NCI-H524 treated with DMSO at 0.1 percent for 48 hours (cell line): ENCODE measurements around the gene RTN4R.

ENCODE experiments used
- DNase-seq: peaks from one replicate; lab custom pipeline; 2025; lab: John Stamatoyannopoulos, UW

RTN4R gene

DNA sequence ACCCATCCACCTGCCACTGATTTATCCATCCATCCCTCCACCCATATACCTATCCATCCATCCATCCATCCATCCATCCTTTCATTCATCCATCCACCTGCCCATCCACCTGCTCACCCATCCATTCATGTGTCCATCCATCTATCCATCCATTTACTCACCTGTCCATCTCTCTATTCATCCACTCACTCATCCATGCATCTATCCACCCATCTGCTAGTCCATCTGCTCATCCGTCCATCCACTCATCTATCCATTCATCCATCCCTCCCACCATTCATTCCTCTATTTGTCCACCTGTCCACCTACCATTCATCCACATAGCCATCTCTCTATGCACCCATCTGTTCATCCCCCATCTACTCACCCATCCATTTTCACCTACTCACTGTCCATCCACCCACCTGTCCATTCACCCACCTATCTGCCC, 68.7 kb downstream of the RTN4R start:
- no peak for DNase-seq

DNA sequence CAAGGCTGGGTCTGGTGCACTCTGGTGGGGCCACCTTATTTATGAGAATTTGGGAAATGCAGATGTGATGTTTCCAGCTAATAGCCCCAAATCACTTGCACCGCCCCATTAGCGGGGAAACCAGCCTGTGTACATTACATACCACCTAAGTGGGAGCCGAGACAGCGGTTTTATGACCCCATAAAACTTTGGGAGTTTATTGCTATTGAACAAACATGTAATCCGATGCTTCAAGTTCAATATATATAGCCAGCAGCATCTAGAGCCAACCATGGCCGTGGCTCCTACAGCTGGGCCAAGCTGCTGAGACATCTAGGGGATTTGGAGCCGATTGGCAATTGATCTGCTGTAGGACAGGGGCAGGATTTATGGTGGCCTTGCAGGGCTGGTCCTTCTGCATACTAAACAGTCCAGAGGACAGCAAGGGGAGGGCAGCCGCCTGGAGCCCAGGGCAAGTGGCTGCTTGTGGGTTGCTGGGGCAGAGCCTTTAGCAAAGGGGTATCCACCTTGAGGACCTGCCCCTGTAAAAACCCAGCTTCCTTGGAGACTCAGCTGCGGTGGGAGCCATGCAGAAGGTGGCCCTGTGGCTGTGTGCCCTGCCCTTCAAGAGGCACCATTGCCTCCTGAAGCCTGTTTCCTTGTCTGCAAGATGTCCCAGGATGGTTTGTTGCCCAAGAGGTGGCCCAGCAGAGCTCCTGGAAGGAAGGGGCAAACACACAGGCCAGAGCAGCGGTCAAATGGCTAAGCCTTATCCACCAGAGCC, 69.4 kb downstream of the RTN4R start:
- no peak for DNase-seq

DNA sequence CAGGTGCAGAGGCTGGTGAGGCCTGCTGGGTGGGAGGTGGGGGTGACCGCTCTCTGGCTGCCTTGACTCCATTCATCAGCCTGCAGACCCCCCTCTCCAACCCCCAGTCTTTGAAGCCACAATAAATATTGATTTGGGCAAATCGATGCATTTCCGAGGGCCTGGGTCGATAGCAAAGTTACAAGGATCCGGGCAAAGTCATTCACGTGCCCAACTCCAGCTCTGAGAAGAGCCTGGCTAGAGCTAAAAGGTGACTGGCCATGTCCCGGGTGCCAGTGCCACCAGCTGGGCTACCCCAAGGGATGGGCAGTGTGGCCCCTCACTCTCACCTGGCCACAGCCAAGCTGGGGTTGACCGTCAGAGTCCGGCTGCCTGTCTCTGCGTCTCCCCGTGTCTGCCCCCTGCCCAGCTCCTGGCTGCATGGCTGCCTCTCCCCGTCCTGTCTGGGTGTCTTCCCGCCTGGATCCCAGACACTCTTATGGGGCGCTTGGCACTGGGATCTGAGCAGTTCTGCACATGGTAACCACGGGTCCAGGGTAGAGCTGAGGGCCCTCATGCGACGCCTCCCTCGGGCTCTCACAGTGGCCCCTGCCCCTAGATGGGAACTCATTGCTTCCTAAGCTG, 70.6 kb downstream of the RTN4R start:
- DNase-seq = no peak

- DNase-seq = no peak
Measured at GRCh38 chr22:20196094-20196842, 71.8 kb downstream of the RTN4R start.

DNA sequence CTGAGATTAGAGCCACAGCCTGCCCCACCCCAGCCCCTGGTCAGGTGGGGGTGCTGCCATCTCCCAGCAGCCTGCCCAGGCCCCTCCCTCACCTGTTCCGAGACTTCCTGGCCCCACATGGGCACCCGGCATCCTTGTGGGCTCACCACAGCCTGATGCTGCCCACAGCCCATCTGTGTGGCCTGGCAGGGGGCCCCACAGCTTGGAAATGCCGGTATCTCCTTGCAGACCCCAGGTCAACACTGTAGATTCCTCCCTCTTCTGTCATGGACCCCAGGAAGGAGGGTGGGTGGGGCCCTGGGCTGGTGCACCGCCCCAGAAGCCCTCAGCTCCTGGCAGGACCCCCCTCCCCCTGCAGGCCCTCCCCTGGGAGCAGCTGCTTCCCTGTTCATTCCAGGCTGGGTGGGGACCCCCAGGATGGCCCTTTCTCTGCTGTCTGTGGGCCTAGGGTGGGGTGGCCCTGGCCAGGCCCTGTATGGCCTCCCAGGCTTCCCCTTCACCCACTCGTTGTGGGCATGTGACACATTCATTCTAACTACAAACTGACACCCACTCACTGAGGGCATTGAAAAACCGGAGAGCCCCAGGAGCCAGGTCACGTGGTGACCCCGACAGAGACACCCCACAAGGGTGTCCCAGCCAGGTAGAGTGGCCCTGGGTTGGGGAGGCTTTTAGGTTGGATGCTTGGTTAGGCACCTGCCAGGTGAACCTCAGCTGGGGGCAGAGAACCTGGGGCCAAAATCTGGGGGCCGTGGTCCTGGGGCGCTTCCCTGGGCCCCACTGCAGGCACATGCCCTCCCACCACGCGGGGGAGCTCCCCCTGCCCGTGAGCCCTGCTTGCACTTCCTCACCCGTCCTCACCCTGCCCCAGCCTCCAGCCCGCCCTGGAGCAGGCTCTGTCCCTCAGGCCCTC, 73.2 kb downstream of the RTN4R start:
- no peak for DNase-seq

DNA sequence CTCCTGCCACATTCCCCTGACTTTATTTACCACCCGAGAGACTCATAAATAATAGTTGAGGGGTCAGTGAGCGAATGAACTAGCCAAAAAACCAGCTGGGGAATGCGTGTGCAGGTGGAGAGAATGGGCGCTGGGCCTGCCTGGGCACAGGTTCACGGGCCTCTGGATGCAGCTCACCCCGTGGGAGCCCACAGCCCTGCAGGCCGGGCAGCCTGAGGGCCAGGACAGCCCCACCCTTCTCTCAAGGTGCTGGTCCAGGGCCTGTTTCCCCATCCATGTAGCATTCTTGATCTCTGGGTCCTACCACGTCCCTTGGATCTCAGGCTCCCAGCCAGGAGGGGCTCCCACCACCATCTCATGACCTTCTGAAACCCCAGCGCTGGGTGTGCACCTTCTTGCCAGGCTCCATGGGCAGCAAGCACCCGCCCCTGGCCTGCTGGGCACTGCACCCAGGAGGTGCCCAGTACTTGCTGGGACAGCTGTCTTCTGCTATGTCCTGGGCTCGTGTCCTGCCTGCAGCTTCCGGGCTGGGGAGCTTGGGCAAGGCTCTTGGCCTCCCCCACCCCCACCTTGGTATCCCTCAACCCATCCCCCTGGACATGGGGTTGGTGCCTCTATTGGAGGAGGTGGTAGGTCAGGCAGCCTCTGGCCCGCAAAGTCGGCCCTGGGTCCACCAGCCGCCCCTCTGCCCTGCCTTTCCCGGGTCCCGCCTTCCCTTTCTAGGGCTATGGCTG, 74.2 kb downstream of the RTN4R start:
- DNase-seq = no peak

GRCh38 chr22:20192972-20193760, 75.0 kb downstream of the RTN4R start:
- no peak for DNase-seq

DNA sequence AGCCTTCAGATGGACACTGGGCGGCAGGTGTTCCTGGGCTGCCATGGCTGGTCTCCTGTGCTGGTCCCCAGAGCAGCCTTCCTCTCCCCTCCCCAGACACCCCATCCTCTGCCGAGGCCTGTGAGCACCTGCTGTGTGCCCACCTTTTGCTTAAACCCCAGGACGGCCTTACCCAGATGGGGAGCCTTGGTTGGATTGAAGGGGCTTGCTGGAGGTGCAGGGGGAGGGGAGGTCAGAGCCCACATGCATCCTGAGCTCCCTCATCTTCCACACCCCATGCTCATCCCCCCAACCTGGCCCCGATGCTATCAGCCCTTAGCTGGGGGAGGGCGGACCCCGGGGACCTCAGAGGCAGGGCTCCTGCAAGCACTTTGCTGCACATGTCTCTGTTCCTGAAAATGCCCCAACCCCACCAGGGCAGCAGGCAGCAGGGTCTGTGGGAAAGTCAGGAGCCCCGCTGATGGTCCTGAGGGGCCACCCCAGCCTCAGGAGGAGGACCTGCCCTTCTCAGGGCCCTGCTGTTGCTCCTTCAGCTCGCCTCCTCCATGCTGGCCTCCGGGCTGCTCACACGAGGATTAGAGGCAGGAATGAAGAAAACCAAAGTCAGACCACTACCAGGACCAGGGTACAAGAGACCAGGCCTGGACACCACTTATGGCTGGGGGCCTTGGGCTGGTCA, 75.7 kb downstream of the RTN4R start:
- DNase-seq = no peak

- DNase-seq = no peak
Measured at GRCh38 chr22:20191803-20192202, 76.3 kb downstream of the RTN4R start.
